SK-N-MC (cell line): ENCODE results near the gene MAP1B.

ENCODE experiments used
- EZH2 ChIP-seq: fragments of 200-600 bp; sonication (generic); IDR thresholded peaks from one replicate; pipeline ENCODE4 v1.6.1; 2017; ENCODE audit warnings: antibody characterized with exemption
- FOXP2 ChIP-seq: optimal IDR thresholded peaks from 2 replicates; pipeline ENCODE3; 2011; ENCODE audit warnings: mild to moderate bottlenecking, moderate library complexity; ENCODE audit not compliant: insufficient read depth; ENCODE audit errors: extremely low read length, control extremely low read depth
- POLR2AphosphoS5 ChIP-seq: IDR thresholded peaks from 2 replicates; pipeline ENCODE4 v1.6.1; 2012; ENCODE audit warnings: mild to moderate bottlenecking, low read depth, low read length, borderline replicate concordance

DNA sequence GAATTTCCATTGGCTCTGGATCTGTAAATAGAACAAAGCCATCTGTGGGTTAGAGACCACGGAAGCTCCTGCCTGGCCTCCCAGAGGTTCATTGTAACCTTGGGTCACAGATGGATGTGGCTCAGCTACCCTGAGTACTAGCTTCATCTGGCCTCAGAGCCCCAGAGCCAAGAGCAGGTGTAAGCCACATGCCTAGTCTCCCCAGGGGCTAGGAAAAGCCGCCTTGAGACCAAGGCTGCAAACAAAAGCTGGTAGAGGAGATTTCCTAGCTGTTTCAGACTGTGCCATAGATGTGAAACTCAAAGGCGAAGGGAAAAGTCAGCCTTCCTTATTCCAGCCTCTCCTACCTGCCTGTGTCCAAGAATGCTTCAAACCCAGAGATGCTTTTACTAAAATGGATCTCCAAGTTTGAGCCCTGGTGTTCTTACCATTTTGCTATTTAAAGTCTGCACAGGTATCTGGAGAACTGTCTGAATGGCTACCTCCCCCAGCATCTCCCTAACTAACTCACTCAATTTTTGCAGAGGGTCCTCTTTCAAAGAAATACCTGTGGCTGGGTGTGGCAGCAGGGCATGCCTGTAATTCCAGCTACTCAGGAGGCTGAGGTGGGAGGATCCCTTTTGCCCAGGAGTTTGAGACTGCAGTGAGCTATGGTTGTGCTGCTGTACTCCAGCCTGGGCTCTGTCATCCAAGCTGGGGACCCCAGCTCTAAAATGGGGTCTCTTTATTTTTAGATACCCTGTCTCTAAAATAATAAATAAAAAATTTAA, 42.3 kb upstream of the MAP1B start:
- no peak for TF ChIP-seq EZH2
- TF ChIP-seq POLR2AphosphoS5: no peak
- no peak for TF ChIP-seq FOXP2
